DMS53 (cell line): ENCODE results near the gene CDK4.

Source experiments
- DNase-seq: peaks from one replicate; lab custom pipeline; 2025; lab: John Stamatoyannopoulos, UW

CDK4 gene

GRCh38 chr12:57756406-57757341, 4.6 kb upstream of the CDK4 start:
- peak; percentile 59 for DNase-seq

GRCh38 chr12:57755454-57756372, 3.6 kb upstream of the CDK4 start:
- peak; percentile 79 for DNase-seq

GRCh38 chr12:57755194-57755453, 3.0 kb upstream of the CDK4 start:
- no peak for DNase-seq

- peak; percentile 92 for DNase-seq
These were observed 2.5 kb upstream of the CDK4 start, which contains the start of gene MARCHF9 for GRCh38 chr12:57754411-57755193. MARCHF9 (plus strand) TSS chr12:57755103; CDS start chr12:57755529, 426 bp downstream.

DNA sequence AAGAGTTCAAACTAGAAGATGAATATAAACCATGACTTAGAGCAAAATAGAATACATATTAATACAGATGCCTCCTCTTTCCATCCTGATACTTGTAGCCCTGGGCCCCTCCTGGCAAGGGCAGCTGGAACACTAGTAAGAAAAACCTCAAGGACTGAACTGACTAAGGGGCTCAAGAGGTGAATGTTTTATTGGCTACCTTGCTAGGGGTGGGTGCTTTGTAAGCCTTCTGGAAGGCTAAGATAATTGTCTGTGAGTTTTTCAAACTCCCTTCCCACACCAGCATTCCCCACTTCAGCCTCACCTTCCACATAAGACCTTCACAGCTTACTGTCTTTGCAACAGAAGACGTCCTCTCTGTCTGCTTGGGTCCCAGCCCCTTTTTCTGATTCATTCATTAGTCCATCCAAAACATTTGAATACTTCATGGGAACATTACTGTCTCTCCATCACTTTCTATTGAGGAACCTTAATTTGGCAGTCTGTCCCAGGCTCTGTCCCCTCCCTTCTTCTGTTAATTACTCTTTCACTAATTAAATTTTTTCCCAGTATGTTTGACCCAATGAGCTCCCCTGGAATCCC, 1.7 kb upstream of the CDK4 start:
- peak; percentile 34 for DNase-seq

GRCh38 chr12:57752668-57753000, 524 bp upstream of the CDK4 start:
- DNase-seq: no peak

DNA sequence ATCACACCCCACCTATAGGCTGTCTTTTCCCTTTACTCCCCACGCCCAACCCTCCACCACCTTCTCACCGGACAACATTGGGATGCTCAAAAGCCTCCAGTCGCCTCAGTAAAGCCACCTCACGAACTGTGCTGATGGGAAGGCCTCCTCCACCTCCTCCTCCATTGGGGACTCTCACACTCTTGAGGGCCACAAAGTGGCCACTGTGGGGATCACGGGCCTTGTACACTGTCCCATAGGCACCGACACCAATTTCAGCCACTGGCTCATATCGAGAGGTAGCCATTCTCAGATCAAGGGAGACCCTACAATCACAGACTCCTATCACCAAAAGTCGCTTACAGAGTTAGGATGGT, 700 bp downstream of the CDK4 start:
- DNase-seq: peak; percentile 64

DNA sequence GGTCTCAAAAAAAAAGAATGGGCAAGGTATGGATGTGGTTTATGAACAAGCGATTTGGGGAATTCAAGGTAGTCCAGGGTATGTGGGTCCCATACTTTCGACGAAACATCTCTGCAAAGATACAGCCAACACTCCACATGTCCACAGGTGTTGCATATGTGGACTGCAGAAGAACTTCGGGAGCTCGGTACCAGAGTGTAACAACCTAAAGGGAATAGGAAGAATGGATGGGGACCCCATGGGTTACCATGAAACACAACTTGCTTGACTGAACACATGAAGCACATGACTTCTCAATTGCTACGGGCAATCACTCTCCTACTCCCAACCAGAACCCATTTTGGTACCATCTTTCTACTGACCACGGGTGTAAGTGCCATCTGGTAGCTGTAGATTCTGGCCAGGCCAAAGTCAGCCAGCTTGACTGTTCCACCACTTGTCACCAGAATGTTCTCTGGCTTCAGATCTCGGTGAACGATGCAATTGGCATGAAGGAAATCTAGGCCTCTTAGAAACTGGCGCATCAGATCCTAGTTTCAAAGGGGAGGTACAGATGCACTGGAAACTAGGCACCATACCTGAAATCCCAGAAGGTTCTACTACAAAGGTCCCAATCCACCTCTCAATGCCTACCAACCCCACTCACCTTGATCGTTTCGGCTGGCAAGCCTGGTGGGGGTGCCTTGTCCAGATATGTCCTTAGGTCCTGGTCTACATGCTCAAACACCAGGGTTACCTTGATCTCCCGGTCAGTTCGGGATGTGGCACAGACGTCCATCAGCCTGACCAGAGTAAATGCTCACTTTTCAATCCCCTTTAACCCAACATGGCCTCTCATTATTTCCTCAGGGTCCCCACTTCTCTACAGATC, 1.3 kb downstream of the CDK4 start:
- no peak for DNase-seq

DNA sequence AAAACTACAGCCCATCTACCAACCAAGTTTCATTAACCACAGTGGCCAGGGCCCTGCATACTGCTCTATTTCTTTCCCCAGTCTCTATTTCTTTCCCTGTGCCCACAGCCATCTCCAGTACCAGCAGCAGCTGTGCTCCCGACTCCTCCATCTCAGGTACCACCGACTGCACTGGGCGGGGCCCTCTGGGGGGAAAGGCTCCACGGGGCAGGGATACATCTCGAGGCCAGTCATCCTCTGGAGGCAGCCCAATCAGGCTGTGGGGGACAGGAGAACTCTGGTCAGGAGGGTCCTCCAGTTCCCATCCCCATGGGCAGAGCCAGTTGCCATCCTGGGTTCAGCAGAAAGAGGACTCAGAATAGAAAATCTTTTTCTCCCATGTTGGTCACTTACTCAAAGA, 3.0 kb downstream of the CDK4 start:
- DNase-seq: no peak

- no peak for DNase-seq
These were observed 6.1 kb downstream of the CDK4 start for GRCh38 chr12:57746025-57746424.

- DNase-seq: peak; percentile 75
These were observed 6.6 kb downstream of the CDK4 start for GRCh38 chr12:57745485-57745881.

- peak; percentile 99 for DNase-seq
These were observed 7.2 kb downstream of the CDK4 start, which contains the start of gene TSPAN31 for GRCh38 chr12:57744777-57745484. TSPAN31 (plus strand) TSS chr12:57745039; CDS start chr12:57745155, 116 bp downstream.

GRCh38 chr12:57744194-57744776, 7.8 kb downstream of the CDK4 start:
- DNase-seq: peak; percentile 97

DNA sequence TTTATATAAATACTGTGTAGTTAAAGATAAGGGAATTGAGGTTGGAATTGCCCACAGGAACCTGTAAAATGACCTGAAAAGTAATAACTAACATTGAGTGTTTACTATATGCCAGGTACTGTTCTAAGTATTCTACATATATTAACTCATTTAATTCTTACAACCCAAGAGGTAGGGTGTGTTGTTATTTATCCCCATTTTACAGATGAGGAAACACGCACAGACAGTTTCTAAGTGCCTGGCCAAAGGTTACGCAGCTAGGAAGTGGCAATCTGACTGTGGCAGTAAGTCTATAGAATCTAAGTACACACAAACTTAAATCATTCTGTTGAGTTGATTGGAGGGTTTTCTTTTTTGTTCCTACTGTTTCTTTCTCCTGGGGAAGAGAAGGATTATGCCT, 8.3 kb downstream of the CDK4 start:
- DNase-seq: no peak

DNA sequence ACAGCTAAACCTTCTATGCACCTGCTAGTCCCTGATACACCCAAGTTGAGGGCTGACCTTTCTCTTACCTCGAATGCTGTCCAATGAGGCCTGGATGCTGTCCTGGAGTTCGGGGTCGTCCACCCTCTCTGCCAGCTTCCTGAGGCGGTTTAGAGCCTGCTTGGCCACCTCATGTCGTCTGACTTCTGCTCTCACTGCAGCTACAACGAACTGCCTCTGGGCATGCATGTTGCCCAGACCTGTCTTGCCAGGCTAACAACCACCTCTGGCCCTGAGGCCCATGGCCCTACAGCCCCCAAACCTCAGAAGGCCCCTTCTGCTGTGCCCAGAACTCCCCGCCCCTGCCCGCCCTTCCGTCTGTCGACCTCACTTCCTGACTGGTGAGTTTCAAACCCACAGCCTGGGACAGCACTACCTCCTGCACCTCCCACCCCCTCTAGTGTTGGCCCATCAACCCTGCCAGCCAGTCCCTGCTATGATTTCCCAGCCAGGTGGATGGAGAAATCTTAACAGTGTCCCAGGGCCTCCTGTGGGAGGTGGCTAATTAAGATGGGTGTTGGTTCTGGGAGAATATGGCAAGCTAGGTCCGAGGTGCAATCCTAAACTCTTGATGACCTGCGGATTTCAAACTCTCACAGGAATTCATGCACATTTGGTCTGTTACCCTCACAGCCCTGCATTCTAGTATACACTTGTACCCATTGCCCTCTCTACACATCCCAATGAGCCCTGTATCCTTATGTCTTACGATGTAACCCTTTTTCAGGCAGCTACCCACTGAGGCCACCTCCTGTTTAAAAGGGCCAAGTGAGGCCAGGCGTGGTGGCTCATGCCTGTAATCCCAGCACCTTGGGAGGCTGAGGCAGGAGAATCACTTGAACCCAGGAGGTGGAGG, 10.0 kb downstream of the CDK4 start:
- peak; percentile 38 for DNase-seq

- peak; percentile 56 for DNase-seq
These were observed 10.7 kb downstream of the CDK4 start for GRCh38 chr12:57741413-57741789.

DNA sequence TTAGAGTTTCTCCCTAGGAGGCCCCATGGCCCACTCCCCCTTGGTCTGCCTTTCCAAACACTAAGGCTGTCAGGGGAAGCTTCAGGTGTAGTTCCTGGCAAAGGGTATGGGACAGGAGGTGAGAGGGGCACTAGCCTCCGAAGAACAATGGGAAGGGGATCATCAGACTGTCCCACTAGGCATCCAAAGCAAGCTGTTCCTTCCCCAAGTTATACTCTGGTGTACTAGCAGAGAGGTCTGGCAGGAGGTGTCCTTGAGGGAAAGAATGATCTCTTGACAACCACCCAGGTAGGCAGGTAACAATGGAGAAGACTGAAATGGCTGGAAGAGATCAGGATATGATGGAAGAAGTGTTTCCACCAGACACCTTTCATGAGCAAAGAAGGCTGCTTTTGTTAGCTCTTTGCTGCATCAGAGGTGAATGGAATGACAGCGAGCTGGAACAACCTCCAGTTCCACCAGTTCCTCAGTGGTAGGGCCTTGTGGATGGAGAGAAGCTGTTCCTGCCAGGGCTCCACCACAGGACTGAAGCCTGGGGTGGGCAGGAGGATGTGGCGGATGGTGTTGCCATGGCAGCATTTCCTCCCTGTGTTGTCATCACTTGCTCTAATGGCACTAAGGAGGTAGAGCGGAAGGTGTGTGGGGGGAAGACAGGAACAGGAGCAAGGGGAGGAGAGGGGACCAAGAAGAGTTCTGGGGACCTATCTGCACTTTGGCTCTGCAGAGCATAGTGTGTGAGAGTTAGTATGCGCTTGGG, 11.3 kb downstream of the CDK4 start:
- peak; percentile 56 for DNase-seq

GRCh38 chr12:57739914-57740538, 12.1 kb downstream of the CDK4 start:
- no peak for DNase-seq
